ENCODE results near the gene CHKA.
"Not testable (repeated sequence)": the region's sequence is repeated elsewhere in the genome, so short reads cannot be mapped to it uniquely, and the experiment has no call there.

The CHKA gene

GRCh38 chr11:68096962-68097361, 24.2 kb downstream of the CHKA start:
- TF ChIP-seq EZH2 (optimal IDR thresholded peaks at IDR 0.05; ENCODE audit: low read depth, low read length) (no peak), CTCF (IDR thresholded peaks at IDR 0.05; ENCODE audit: low read length) (no peak), EZH2phosphoT487 (IDR thresholded peaks at IDR 0.05; ENCODE audit: low read length) (no peak)
- Histone ChIP-seq H3K4me1 (ENCODE audit: low read length) (no peaks in the 10 kb centered on the region), H3K36me3 (replicated peaks; ENCODE audit: insufficient read depth, low read length) (peaks cover 3% of the 10 kb centered on the region; the same call in 1 of the 2 replicates), H3F3A (ENCODE audit: insufficient read depth, low read length) (no peaks in the 10 kb centered on the region), H4K20me1 (ENCODE audit: insufficient read depth, low read length) (no peaks in the 10 kb centered on the region), H3K27ac (ENCODE audit: low read length) (no peak overlapping the region), H3K9ac (ENCODE audit: low read length) (no peak overlapping the region), H3K4me3 (ENCODE audit: low read length) (no peak overlapping the region), H3K79me2 (ENCODE audit: low read length) (peaks cover 47% of the 10 kb centered on the region), H3K4me2 (ENCODE audit: low read depth, low read length) (no peak overlapping the region), H2AFZ (ENCODE audit: low read length) (no peak overlapping the region), H3K27me3 (replicated peaks; ENCODE audit: insufficient read depth, low read length) (no peaks in the 10 kb centered on the region), H3K9me3 (replicated peaks; ENCODE audit: insufficient read depth, low read length) (no peaks in the 10 kb centered on the region), H3K9me2 (replicated peaks; ENCODE audit: insufficient read depth, low read length) (no peaks in the 10 kb centered on the region)
- DNase-seq: no peak

DNA sequence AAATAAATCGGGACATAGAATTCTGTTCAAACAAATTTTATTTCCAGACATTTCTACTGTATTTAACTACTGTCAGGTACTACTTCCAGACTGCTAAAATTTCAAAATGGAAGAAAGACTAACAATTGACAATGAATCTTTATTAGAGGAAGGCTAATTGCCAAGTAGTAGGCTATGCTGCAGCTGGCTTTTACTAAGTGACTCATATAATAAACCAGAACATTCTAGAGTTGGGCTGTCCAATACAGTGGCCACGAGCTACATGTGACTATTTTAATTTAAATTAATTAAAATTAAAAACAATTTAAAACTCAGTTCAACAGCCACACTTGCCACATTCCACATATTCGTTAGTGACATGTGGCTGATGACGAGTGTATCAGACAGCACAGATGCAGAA, 27.6 kb downstream of the CHKA start:
- TF ChIP-seq CTCF (IDR thresholded peaks at IDR 0.05; ENCODE audit: low read length) (no peak), EZH2phosphoT487 (IDR thresholded peaks at IDR 0.05; ENCODE audit: low read length) (no peak), EZH2 (optimal IDR thresholded peaks at IDR 0.05; ENCODE audit: low read depth, low read length) (no peak)
- Histone ChIP-seq H3K79me2 (ENCODE audit: low read length) (peaks cover 17% of the 10 kb centered on the region), H3K9ac (ENCODE audit: low read length) (no peak overlapping the region), H3K36me3 (replicated peaks; ENCODE audit: insufficient read depth, low read length) (peaks cover 3% of the 10 kb centered on the region; the same call in 1 of the 2 replicates), H3K4me1 (ENCODE audit: low read length) (no peaks in the 10 kb centered on the region), H3F3A (ENCODE audit: insufficient read depth, low read length) (no peaks in the 10 kb centered on the region), H3K4me3 (ENCODE audit: low read length) (no peak overlapping the region), H3K27ac (ENCODE audit: low read length) (no peak overlapping the region), H4K20me1 (ENCODE audit: insufficient read depth, low read length) (no peaks in the 10 kb centered on the region), H3K9me3 (replicated peaks; ENCODE audit: insufficient read depth, low read length) (no peaks in the 10 kb centered on the region), H3K4me2 (ENCODE audit: low read depth, low read length) (no peak overlapping the region), H3K27me3 (replicated peaks; ENCODE audit: insufficient read depth, low read length) (no peaks in the 10 kb centered on the region), H2AFZ (ENCODE audit: low read length) (no peak overlapping the region), H3K9me2 (replicated peaks; ENCODE audit: insufficient read depth, low read length) (no peaks in the 10 kb centered on the region)
- DNase-seq: no peak

DNA sequence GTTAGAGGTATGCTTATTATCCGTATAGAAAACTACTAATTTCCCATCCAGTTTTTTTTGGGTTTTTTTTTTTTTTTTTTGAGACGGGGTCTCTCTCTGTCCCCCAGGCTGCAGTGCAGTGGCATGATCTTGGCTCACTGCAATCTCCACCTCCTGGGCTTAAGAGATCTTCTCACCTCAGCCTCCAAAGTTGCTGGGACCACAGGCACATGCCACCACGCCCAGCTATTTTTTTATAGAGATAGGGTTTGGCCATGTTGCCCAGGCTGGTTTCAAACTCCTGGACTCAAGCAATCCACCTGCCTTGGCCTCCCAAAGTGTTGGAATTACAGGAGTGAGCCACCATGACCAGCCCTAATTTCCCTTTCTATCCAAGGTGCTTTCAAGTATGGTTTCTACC, 28.2 kb downstream of the CHKA start:
- not testable (repeated sequence) for H2AFZ ChIP-seq (ENCODE audit: low read length); H3K4me1 ChIP-seq (ENCODE audit: low read length); H3K4me3 ChIP-seq (ENCODE audit: low read length); H3K36me3 ChIP-seq (replicated peaks; ENCODE audit: insufficient read depth, low read length); H3K27ac ChIP-seq (ENCODE audit: low read length); H3K9me3 ChIP-seq (replicated peaks; ENCODE audit: insufficient read depth, low read length); DNase-seq; H3K9me2 ChIP-seq (replicated peaks; ENCODE audit: insufficient read depth, low read length); H4K20me1 ChIP-seq (ENCODE audit: insufficient read depth, low read length); H3K4me2 ChIP-seq (ENCODE audit: low read depth, low read length); H3F3A ChIP-seq (ENCODE audit: insufficient read depth, low read length); H3K27me3 ChIP-seq (replicated peaks; ENCODE audit: insufficient read depth, low read length); H3K9ac ChIP-seq (ENCODE audit: low read length)
- peaks cover 13% of the 10 kb centered on the region for H3K79me2 ChIP-seq (ENCODE audit: low read length)

DNA sequence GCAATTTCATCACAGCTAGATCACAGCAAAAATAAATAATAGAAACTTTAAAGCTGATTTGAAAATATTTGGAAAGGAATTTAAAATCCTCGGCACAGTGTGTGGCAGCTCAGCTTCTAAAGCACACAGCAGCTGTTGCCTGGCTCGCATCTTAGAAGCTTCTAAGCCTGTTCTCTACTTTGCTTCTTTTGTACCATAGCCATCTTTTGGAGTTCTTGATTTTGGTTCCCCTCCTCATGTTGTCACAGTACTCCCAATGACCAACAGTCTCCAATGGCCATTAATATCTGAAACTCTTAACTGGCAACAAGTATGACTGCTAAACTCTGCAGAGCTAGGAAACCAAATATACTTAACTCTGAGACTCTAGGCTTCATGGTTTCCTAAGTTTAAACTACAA, 28.8 kb downstream of the CHKA start:
- Histone ChIP-seq H3K9ac (ENCODE audit: low read length) (no peak overlapping the region), H3K4me2 (ENCODE audit: low read depth, low read length) (no peak overlapping the region), H3K27ac (ENCODE audit: low read length) (no peak overlapping the region), H3K4me3 (ENCODE audit: low read length) (no peak overlapping the region), H3K27me3 (replicated peaks; ENCODE audit: insufficient read depth, low read length) (no peaks in the 10 kb centered on the region), H3K79me2 (ENCODE audit: low read length) (peaks cover 9% of the 10 kb centered on the region; the same call in 1 of the 2 replicates), H4K20me1 (ENCODE audit: insufficient read depth, low read length) (no peaks in the 10 kb centered on the region), H3K9me3 (replicated peaks; ENCODE audit: insufficient read depth, low read length) (no peaks in the 10 kb centered on the region), H3F3A (ENCODE audit: insufficient read depth, low read length) (no peaks in the 10 kb centered on the region), H3K4me1 (ENCODE audit: low read length) (no peaks in the 10 kb centered on the region), H2AFZ (ENCODE audit: low read length) (no peak overlapping the region), H3K36me3 (replicated peaks; ENCODE audit: insufficient read depth, low read length) (peaks cover 3% of the 10 kb centered on the region; the same call in 1 of the 2 replicates), H3K9me2 (replicated peaks; ENCODE audit: insufficient read depth, low read length) (no peaks in the 10 kb centered on the region)
- DNase-seq: no peak
- TF ChIP-seq EZH2 (optimal IDR thresholded peaks at IDR 0.05; ENCODE audit: low read depth, low read length) (no peak), CTCF (IDR thresholded peaks at IDR 0.05; ENCODE audit: low read length) (no peak), EZH2phosphoT487 (IDR thresholded peaks at IDR 0.05; ENCODE audit: low read length) (no peak)

Measured in MM.1S (cell line).